HepG2 (cell line): Measurements from ENCODE around the gene AEN. TPM values are rescaled to one million over a fixed set of nuclear protein-coding genes. Genes with fewer than 3 reads are reported as not detected.
A peak's percentile ranks its signal among the peaks of the same experiment; 100 is the strongest.

ENCODE experiments used
- DMTF1 ChIP-seq: sonication (generic); formaldehyde crosslinking; IDR thresholded peaks from 2 replicates; pipeline ENCODE4 v1.4.0; 2020; ENCODE audit warnings: mild to moderate bottlenecking, missing genetic modification reagents
- GLI4 ChIP-seq: sonication (generic); formaldehyde crosslinking; IDR thresholded peaks from 2 replicates; pipeline ENCODE4 v1.5.1; 2020; ENCODE audit warnings: missing genetic modification reagents, mild to moderate bottlenecking, moderate library complexity, borderline replicate concordance
- HNRNPL ChIP-seq: fragments of 200-400 bp; formaldehyde crosslinking; IDR thresholded peaks from 2 replicates; pipeline ENCODE4 v1.6.1; 2017; ENCODE audit warnings: mild to moderate bottlenecking, low read depth, low read length
- JDP2 ChIP-seq: sonication (generic); formaldehyde crosslinking; IDR thresholded peaks from 2 replicates; pipeline ENCODE4 v1.8.1; 2022; ENCODE audit warnings: missing genetic modification reagents, borderline replicate concordance
- PTBP1 ChIP-seq: fragments of 200-400 bp; formaldehyde crosslinking; IDR thresholded peaks from 2 replicates; pipeline ENCODE4 v1.6.1; 2018; ENCODE audit warnings: low read length, low read depth; ENCODE audit not compliant: poor library complexity, severe bottlenecking
- ZNF235 ChIP-seq: sonication (generic); formaldehyde crosslinking; IDR thresholded peaks from 2 replicates; pipeline ENCODE4 v1.8.1; 2023; ENCODE audit warnings: mild to moderate bottlenecking, missing genetic modification reagents, borderline replicate concordance
- ZNF34 ChIP-seq: sonication (generic); formaldehyde crosslinking; IDR thresholded peaks from 2 replicates; pipeline ENCODE4 v1.4.0; 2020; ENCODE audit warnings: mild to moderate bottlenecking, missing genetic modification reagents, borderline replicate concordance
- polyA plus RNA-seq, 8 experiments: library from polyadenylated mRNA; depleted of rRNA in 3 of 8; stranded (reverse) in 7 of 8; unstranded in 1 of 8; fragments of >200 nt; fragmentation: Illumina TruSeq in 4 of 8; extraction: Trizol in 4 of 8; gene quantifications; 2 replicates each; pipeline versions ENCODE4 v1.2.1 to v1.2.3, GENCODE V29; 2011 to 2016; ENCODE audit warnings: low read depth in 4 of 8, missing spikeins in 1 of 8, mixed read lengths in 1 of 8; ENCODE audit not compliant: insufficient read depth in 1 of 8
- total RNA-seq, 5 experiments: library from RNA; depleted of rRNA; stranded (reverse); fragments of >200 nt; fragmentation: Illumina TruSeq; extraction: Trizol; gene quantifications; 2 replicates each; pipeline ENCODE4 v1.2.3, GENCODE V29; 2016; ENCODE audit warnings: low read depth in 1 of 5
- TF ChIP-seq, protein P1 (sequence below): sonication (generic); formaldehyde crosslinking; IDR thresholded peaks from 2 replicates; pipeline ENCODE4; 2020; ENCODE audit warnings: missing genetic modification reagents, mild to moderate bottlenecking, borderline replicate concordance
- TF ChIP-seq, protein P2 (sequence below): IDR thresholded peaks from 2 replicates; pipeline ENCODE4 v1.4.0; 2020; ENCODE audit warnings: mild to moderate bottlenecking, missing genetic modification reagents

The AEN gene
- total and polyA plus RNA-seq, 2 of the 13 experiments (the other 11 are each of a cell fraction or from before 2014, with no cell fraction given): 51.3 to 118 TPM

GRCh38 chr15:88625943-88626741, 5.0 kb downstream of the AEN start (continued):
- no peak for TF ChIP-seq PTBP1
- TF ChIP-seq ZNF235 (CRISPR knock-in tag): no peak
- TF ChIP-seq GLI4 (CRISPR knock-in tag): no peak
- no peak for TF ChIP-seq DMTF1
- TF ChIP-seq, protein P1, sequence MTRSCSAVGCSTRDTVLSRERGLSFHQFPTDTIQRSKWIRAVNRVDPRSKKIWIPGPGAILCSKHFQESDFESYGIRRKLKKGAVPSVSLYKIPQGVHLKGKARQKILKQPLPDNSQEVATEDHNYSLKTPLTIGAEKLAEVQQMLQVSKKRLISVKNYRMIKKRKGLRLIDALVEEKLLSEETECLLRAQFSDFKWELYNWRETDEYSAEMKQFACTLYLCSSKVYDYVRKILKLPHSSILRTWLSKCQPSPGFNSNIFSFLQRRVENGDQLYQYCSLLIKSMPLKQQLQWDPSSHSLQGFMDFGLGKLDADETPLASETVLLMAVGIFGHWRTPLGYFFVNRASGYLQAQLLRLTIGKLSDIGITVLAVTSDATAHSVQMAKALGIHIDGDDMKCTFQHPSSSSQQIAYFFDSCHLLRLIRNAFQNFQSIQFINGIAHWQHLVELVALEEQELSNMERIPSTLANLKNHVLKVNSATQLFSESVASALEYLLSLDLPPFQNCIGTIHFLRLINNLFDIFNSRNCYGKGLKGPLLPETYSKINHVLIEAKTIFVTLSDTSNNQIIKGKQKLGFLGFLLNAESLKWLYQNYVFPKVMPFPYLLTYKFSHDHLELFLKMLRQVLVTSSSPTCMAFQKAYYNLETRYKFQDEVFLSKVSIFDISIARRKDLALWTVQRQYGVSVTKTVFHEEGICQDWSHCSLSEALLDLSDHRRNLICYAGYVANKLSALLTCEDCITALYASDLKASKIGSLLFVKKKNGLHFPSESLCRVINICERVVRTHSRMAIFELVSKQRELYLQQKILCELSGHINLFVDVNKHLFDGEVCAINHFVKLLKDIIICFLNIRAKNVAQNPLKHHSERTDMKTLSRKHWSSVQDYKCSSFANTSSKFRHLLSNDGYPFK: no peak
- no peak for TF ChIP-seq ZNF34
- no peak for TF ChIP-seq JDP2 (CRISPR knock-in tag)
- 0 out of 2 replicates have a peak, but pooled peaks have one; percentile 25 for TF ChIP-seq HNRNPL
- TF ChIP-seq, protein P2, sequence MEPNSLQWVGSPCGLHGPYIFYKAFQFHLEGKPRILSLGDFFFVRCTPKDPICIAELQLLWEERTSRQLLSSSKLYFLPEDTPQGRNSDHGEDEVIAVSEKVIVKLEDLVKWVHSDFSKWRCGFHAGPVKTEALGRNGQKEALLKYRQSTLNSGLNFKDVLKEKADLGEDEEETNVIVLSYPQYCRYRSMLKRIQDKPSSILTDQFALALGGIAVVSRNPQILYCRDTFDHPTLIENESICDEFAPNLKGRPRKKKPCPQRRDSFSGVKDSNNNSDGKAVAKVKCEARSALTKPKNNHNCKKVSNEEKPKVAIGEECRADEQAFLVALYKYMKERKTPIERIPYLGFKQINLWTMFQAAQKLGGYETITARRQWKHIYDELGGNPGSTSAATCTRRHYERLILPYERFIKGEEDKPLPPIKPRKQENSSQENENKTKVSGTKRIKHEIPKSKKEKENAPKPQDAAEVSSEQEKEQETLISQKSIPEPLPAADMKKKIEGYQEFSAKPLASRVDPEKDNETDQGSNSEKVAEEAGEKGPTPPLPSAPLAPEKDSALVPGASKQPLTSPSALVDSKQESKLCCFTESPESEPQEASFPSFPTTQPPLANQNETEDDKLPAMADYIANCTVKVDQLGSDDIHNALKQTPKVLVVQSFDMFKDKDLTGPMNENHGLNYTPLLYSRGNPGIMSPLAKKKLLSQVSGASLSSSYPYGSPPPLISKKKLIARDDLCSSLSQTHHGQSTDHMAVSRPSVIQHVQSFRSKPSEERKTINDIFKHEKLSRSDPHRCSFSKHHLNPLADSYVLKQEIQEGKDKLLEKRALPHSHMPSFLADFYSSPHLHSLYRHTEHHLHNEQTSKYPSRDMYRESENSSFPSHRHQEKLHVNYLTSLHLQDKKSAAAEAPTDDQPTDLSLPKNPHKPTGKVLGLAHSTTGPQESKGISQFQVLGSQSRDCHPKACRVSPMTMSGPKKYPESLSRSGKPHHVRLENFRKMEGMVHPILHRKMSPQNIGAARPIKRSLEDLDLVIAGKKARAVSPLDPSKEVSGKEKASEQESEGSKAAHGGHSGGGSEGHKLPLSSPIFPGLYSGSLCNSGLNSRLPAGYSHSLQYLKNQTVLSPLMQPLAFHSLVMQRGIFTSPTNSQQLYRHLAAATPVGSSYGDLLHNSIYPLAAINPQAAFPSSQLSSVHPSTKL (CRISPR knock-in tag): no peak
- TF ChIP-seq, all 625 proteins: peak for 4
